Measurements from ENCODE around the gene AOX1.

Gene AOX1

GRCh38 chr2:200622106-200622505 lies 36.3 kb downstream of the AOX1 start:
- no peaks in the 10 kb centered on the region for H3F3A ChIP-seq (ENCODE audit: control insufficient read depth, insufficient read depth)

DNA sequence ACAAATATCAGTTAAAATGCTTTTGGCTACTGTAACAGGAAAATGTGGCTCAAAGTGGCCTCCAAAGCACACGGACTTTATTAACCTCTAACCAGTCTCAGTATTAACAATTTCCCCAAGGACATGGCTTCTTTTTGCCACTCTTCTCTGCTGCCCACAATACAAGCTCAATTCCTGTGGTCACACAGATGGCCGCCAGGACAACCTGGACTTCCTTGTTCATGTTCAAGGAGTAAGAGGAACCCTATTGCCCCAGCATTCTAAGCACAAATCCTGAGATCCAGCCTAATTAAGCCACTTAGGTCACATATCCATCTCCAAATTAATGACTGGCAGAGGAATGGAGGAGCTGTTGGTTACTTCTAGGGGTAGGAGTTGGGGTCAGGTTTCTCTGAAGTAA lies 38.2 kb downstream of the AOX1 start:
- no peak for TF ChIP-seq CTCF (IDR thresholded peaks at IDR 0.05; ENCODE audit: low read depth, low read length, poor library complexity, severe bottlenecking)
- TF ChIP-seq EZH2phosphoT487 (IDR thresholded peaks at IDR 0.05; ENCODE audit: borderline replicate concordance, low read length) = no peak
- no peaks in the 10 kb centered on the region for H3K4me1 ChIP-seq (ENCODE audit: control insufficient read depth, low read length)
- no peaks in the 10 kb centered on the region for H3K79me2 ChIP-seq (ENCODE audit: control insufficient read depth, low read length)
- peaks cover 6% of the 10 kb centered on the region for H3K27me3 ChIP-seq (ENCODE audit: control insufficient read depth, low read length)
- no peaks in the 10 kb centered on the region for H3K9me2 ChIP-seq (replicated peaks; ENCODE audit: control insufficient read depth, low read length)
- H4K20me1 ChIP-seq (ENCODE audit: control insufficient read depth, insufficient read depth, low read depth, low read length) = no peaks in the 10 kb centered on the region
- no peaks in the 10 kb centered on the region for H3F3A ChIP-seq (ENCODE audit: control insufficient read depth, insufficient read depth)
- no peak overlapping the region for H3K4me3 ChIP-seq (ENCODE audit: low read length)
- H3K36me3 ChIP-seq (ENCODE audit: control insufficient read depth, low read length) = no peaks in the 10 kb centered on the region
- no peak overlapping the region for H3K27ac ChIP-seq (ENCODE audit: low read depth, low read length)
- no peaks in the 10 kb centered on the region for H3K9me3 ChIP-seq (ENCODE audit: control insufficient read depth, insufficient read depth, low read length)
- H3K4me2 ChIP-seq (ENCODE audit: low read length) = no peak overlapping the region

More at GRCh38 chr2:200622106-200622505, 36.3 kb downstream of the AOX1 start:
- Histone ChIP-seq H3K9me2 (replicated peaks; ENCODE audit: control insufficient read depth, low read length) (no peaks in the 10 kb centered on the region), H3K4me3 (ENCODE audit: low read length) (no peak overlapping the region), H3K27ac (ENCODE audit: low read depth, low read length) (no peak overlapping the region), H3K79me2 (ENCODE audit: control insufficient read depth, low read length) (no peaks in the 10 kb centered on the region), H3K4me1 (ENCODE audit: control insufficient read depth, low read length) (no peaks in the 10 kb centered on the region), H3K9me3 (ENCODE audit: control insufficient read depth, insufficient read depth, low read length) (no peaks in the 10 kb centered on the region), H3K36me3 (ENCODE audit: control insufficient read depth, low read length) (no peaks in the 10 kb centered on the region), H3K4me2 (ENCODE audit: low read length) (no peak overlapping the region), H4K20me1 (ENCODE audit: control insufficient read depth, insufficient read depth, low read depth, low read length) (no peaks in the 10 kb centered on the region), H3K27me3 (ENCODE audit: control insufficient read depth, low read length) (peaks cover under 1% of the 10 kb centered on the region; the same call in 1 of the 2 replicates)
- TF ChIP-seq CTCF (IDR thresholded peaks at IDR 0.05; ENCODE audit: low read depth, low read length, poor library complexity, severe bottlenecking) (no peak), EZH2phosphoT487 (IDR thresholded peaks at IDR 0.05; ENCODE audit: borderline replicate concordance, low read length) (no peak)

DNA sequence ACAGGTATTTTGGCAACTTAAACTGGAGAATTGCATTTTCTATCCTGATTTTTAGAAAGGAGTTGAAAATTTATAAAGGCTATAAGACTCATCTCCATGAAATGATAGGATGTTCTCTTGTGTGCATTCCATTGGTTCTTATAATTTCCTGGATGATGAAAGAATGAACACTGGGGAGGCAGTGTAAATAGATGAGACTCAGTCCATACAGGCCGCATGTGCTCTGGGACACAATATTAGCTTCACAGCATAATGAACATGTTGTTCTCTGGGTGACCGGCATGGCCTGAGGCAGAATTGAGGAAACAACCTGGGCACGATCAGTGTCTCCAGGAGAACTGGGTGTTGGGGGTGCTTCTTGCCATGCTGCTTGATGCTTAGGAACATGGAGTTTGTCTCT lies 38.8 kb downstream of the AOX1 start:
- Histone ChIP-seq H3K27ac (ENCODE audit: low read depth, low read length) (no peak overlapping the region), H3K9me2 (replicated peaks; ENCODE audit: control insufficient read depth, low read length) (no peaks in the 10 kb centered on the region), H3K9me3 (ENCODE audit: control insufficient read depth, insufficient read depth, low read length) (no peaks in the 10 kb centered on the region), H3K4me2 (ENCODE audit: low read length) (no peak overlapping the region), H4K20me1 (ENCODE audit: control insufficient read depth, insufficient read depth, low read depth, low read length) (no peaks in the 10 kb centered on the region), H3K27me3 (ENCODE audit: control insufficient read depth, low read length) (peaks cover 11% of the 10 kb centered on the region), H3F3A (ENCODE audit: control insufficient read depth, insufficient read depth) (no peaks in the 10 kb centered on the region), H3K4me1 (ENCODE audit: control insufficient read depth, low read length) (no peaks in the 10 kb centered on the region), H3K4me3 (ENCODE audit: low read length) (no peak overlapping the region), H3K79me2 (ENCODE audit: control insufficient read depth, low read length) (no peaks in the 10 kb centered on the region), H3K36me3 (ENCODE audit: control insufficient read depth, low read length) (no peaks in the 10 kb centered on the region)
- TF ChIP-seq EZH2phosphoT487 (IDR thresholded peaks at IDR 0.05; ENCODE audit: borderline replicate concordance, low read length) (no peak), CTCF (IDR thresholded peaks at IDR 0.05; ENCODE audit: low read depth, low read length, poor library complexity, severe bottlenecking) (no peak)

DNA sequence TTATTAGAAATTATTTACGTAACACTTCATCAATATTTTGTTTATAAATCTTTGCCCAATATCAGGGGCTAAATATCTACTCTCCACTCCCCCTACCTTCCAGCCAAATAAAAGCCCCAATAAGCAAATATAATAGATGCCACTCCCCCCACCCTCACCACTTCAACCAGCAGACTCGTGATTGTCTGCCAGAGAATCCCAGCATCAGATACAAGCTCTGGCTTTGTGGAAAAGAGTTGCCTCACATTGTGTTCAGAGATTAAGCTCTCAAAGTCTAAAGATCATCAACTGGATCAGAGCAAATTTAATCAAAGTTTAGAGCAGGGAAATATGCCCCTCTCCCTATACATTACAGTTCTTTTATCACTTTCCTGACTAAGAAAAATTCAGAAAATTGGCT lies 39.5 kb downstream of the AOX1 start:
- no peaks in the 10 kb centered on the region for H3K9me2 ChIP-seq (replicated peaks; ENCODE audit: control insufficient read depth, low read length)
- peaks cover 11% of the 10 kb centered on the region for H3K27me3 ChIP-seq (ENCODE audit: control insufficient read depth, low read length)
- no peaks in the 10 kb centered on the region for H3K4me1 ChIP-seq (ENCODE audit: control insufficient read depth, low read length)
- no peaks in the 10 kb centered on the region for H4K20me1 ChIP-seq (ENCODE audit: control insufficient read depth, insufficient read depth, low read depth, low read length)
- no peaks in the 10 kb centered on the region for H3K79me2 ChIP-seq (ENCODE audit: control insufficient read depth, low read length)
- H3K4me2 ChIP-seq (ENCODE audit: low read length) = no peak overlapping the region
- no peaks in the 10 kb centered on the region for H3F3A ChIP-seq (ENCODE audit: control insufficient read depth, insufficient read depth)
- no peak overlapping the region for H3K27ac ChIP-seq (ENCODE audit: low read depth, low read length)
- H3K4me3 ChIP-seq (ENCODE audit: low read length) = no peak overlapping the region
- no peaks in the 10 kb centered on the region for H3K36me3 ChIP-seq (ENCODE audit: control insufficient read depth, low read length)
- TF ChIP-seq EZH2phosphoT487 (IDR thresholded peaks at IDR 0.05; ENCODE audit: borderline replicate concordance, low read length) = no peak
- TF ChIP-seq CTCF (IDR thresholded peaks at IDR 0.05; ENCODE audit: low read depth, low read length, poor library complexity, severe bottlenecking) = no peak
- no peaks in the 10 kb centered on the region for H3K9me3 ChIP-seq (ENCODE audit: control insufficient read depth, insufficient read depth, low read length)
